Measurements from ENCODE around the gene SMIM21.

DNA sequence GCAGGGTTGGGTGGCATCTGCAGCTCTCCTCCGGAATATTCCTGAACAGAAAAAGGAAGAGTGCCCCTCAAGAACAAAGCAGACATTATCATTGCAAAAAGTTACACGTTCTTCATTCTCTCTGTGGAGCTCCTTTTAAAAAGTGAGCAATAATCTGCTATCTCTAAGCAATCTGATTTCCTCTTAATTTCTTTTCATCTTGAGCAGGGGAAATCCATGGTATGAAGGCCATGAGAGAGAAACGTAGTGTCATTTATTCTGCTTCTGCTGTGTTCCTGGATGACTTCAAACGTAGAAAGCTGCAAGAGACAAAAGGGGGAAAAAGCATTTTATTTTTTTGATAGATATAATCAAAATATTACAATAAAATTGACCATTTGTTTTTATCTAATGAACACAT lies 16.9 kb downstream of the SMIM21 start:
- TF ChIP-seq ELF4 (CRISPR knock-in tag; IDR thresholded peaks at IDR 0.05; ENCODE audit: low read depth), result no peak
- no peak for TF ChIP-seq ZNF396 (CRISPR knock-in tag; IDR thresholded peaks at IDR 0.05; ENCODE audit: borderline replicate concordance)
- no peak for TF ChIP-seq OVOL2 (CRISPR knock-in tag; IDR thresholded peaks at IDR 0.05; ENCODE audit: borderline replicate concordance)
- TF ChIP-seq, protein P1, sequence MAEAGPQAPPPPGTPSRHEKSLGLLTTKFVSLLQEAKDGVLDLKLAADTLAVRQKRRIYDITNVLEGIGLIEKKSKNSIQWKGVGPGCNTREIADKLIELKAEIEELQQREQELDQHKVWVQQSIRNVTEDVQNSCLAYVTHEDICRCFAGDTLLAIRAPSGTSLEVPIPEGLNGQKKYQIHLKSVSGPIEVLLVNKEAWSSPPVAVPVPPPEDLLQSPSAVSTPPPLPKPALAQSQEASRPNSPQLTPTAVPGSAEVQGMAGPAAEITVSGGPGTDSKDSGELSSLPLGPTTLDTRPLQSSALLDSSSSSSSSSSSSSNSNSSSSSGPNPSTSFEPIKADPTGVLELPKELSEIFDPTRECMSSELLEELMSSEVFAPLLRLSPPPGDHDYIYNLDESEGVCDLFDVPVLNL (CRISPR knock-in tag; IDR thresholded peaks at IDR 0.05; ENCODE audit: borderline replicate concordance, low read depth), result no peak
- TF ChIP-seq, protein P2, sequence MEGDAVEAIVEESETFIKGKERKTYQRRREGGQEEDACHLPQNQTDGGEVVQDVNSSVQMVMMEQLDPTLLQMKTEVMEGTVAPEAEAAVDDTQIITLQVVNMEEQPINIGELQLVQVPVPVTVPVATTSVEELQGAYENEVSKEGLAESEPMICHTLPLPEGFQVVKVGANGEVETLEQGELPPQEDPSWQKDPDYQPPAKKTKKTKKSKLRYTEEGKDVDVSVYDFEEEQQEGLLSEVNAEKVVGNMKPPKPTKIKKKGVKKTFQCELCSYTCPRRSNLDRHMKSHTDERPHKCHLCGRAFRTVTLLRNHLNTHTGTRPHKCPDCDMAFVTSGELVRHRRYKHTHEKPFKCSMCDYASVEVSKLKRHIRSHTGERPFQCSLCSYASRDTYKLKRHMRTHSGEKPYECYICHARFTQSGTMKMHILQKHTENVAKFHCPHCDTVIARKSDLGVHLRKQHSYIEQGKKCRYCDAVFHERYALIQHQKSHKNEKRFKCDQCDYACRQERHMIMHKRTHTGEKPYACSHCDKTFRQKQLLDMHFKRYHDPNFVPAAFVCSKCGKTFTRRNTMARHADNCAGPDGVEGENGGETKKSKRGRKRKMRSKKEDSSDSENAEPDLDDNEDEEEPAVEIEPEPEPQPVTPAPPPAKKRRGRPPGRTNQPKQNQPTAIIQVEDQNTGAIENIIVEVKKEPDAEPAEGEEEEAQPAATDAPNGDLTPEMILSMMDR (IDR thresholded peaks at IDR 0.05), result no peak
- TF ChIP-seq SOX15 (CRISPR knock-in tag; IDR thresholded peaks at IDR 0.05), result no peak
- no peak for TF ChIP-seq JUN (CRISPR knock-in tag; IDR thresholded peaks at IDR 0.05)
- TF ChIP-seq NR3C1 (CRISPR knock-in tag; conservative IDR thresholded peaks at IDR 0.05; ENCODE audit: low read depth), result no peak
- no peak for TF ChIP-seq CREB1 (CRISPR knock-in tag; IDR thresholded peaks at IDR 0.05)
- TF ChIP-seq, protein P3, sequence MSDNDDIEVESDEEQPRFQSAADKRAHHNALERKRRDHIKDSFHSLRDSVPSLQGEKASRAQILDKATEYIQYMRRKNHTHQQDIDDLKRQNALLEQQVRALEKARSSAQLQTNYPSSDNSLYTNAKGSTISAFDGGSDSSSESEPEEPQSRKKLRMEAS (CRISPR knock-in tag; IDR thresholded peaks at IDR 0.05), result no peak
- TF ChIP-seq, protein P4, sequence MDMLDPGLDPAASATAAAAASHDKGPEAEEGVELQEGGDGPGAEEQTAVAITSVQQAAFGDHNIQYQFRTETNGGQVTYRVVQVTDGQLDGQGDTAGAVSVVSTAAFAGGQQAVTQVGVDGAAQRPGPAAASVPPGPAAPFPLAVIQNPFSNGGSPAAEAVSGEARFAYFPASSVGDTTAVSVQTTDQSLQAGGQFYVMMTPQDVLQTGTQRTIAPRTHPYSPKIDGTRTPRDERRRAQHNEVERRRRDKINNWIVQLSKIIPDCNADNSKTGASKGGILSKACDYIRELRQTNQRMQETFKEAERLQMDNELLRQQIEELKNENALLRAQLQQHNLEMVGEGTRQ (CRISPR knock-in tag; IDR thresholded peaks at IDR 0.05), result no peak
- TF ChIP-seq TCF7 (CRISPR knock-in tag; IDR thresholded peaks at IDR 0.05; ENCODE audit: low read depth), result no peak
